Stimulated activated CD4-positive, alpha-beta T cell treated with anti-CD3 and anti-CD28 coated beads, Interleukin-2, amount 100 ng/mL, for 4 hours (primary cell): ENCODE measurements around the gene RASSF3.

Experiments
- DNase-seq: peaks from one replicate; pipeline ENCODE4 v3.0.0-alpha.2; 2020; ENCODE audit warnings: low read depth

RASSF3 gene

GRCh38 chr12:64691795-64692583 is 81.7 kb downstream of the RASSF3 start:
- no peak for DNase-seq

- DNase-seq, result no peak
Observed at GRCh38 chr12:64694130-64695040, 84.1 kb downstream of the RASSF3 start.

- DNase-seq, result no peak
Observed at GRCh38 chr12:64695550-64695949, 85.3 kb downstream of the RASSF3 start.

- no peak for DNase-seq
Observed at GRCh38 chr12:64696080-64696741, 85.9 kb downstream of the RASSF3 start.

- no peak for DNase-seq
Observed at GRCh38 chr12:64699504-64700115, 89.3 kb downstream of the RASSF3 start.

GRCh38 chr12:64700532-64700931 is 90.2 kb downstream of the RASSF3 start:
- no peak for DNase-seq

- DNase-seq, result no peak
Observed at GRCh38 chr12:64701283-64701682, 91.0 kb downstream of the RASSF3 start.

- DNase-seq, result no peak
Observed at GRCh38 chr12:64706306-64706705, 96.0 kb downstream of the RASSF3 start.

GRCh38 chr12:64706857-64707256 is 96.6 kb downstream of the RASSF3 start:
- no peak for DNase-seq

- DNase-seq, result no peak
Observed at GRCh38 chr12:64707362-64707761, 97.1 kb downstream of the RASSF3 start.

GRCh38 chr12:64707926-64708325 is 97.6 kb downstream of the RASSF3 start:
- DNase-seq, result no peak

- DNase-seq, result no peak
Observed at GRCh38 chr12:64709429-64709828, 99.1 kb downstream of the RASSF3 start.

GRCh38 chr12:64713376-64713775 is 103.1 kb downstream of the RASSF3 start:
- no peak for DNase-seq

GRCh38 chr12:64714551-64714968 is 104.3 kb downstream of the RASSF3 start:
- no peak for DNase-seq

GRCh38 chr12:64716371-64716770 is 106.1 kb downstream of the RASSF3 start:
- no peak for DNase-seq

- DNase-seq, result no peak
Observed at GRCh38 chr12:64716839-64717455, 106.7 kb downstream of the RASSF3 start.

- no peak for DNase-seq
Observed at GRCh38 chr12:64718649-64719048, 108.4 kb downstream of the RASSF3 start.

- no peak for DNase-seq
Observed at GRCh38 chr12:64720884-64721283, 110.6 kb downstream of the RASSF3 start.

GRCh38 chr12:64722835-64723234 is 112.5 kb downstream of the RASSF3 start:
- no peak for DNase-seq

GRCh38 chr12:64723630-64724029 is 113.3 kb downstream of the RASSF3 start:
- no peak for DNase-seq

GRCh38 chr12:64724201-64724745 is 114.0 kb downstream of the RASSF3 start:
- no peak for DNase-seq
